GM23338 (cell line): ENCODE measurements around the gene RAB32. TPM values are rescaled to one million over a fixed set of nuclear protein-coding genes. Genes with fewer than 3 reads are reported as not detected.

ENCODE experiments used
- ATAC-seq: fragments of 200-7000 bp; cut with Tn5 transposase; 3 replicates; pipeline ENCODE4 v1.9.1; 2020
- DNase-seq: peaks from one replicate; pipeline ENCODE4 v3.0.0-alpha.2; 2015; ENCODE audit warnings: low spot score
- H2AFZ ChIP-seq: fragments of 200-600 bp; sonication (generic); 2 replicates; pipeline ENCODE4 v1.8.0; 2016; ENCODE audit warnings: antibody characterized with exemption, mild to moderate bottlenecking, moderate library complexity
- H3F3A ChIP-seq: fragments of 200-600 bp; sonication (generic); replicated peaks from 2 replicates; pipeline ENCODE4 v1.8.0; 2017; ENCODE audit warnings: antibody characterized with exemption, mixed run types, low read depth
- H3K27ac ChIP-seq: fragments of 200-600 bp; sonication (generic); 2 replicates; pipeline ENCODE4 v1.6.1; 2016; ENCODE audit warnings: low read depth
- H3K27me3 ChIP-seq: fragments of 200-600 bp; sonication (generic); 2 replicates; pipeline ENCODE4 v1.8.0; 2016; ENCODE audit warnings: mild to moderate bottlenecking, mixed run types, moderate library complexity; ENCODE audit not compliant: insufficient read depth
- H3K36me3 ChIP-seq: fragments of 200-600 bp; sonication (generic); 2 replicates; pipeline ENCODE4 v1.8.0; 2016; ENCODE audit warnings: mild to moderate bottlenecking; ENCODE audit not compliant: insufficient read depth
- H3K4me1 ChIP-seq: fragments of 200-600 bp; sonication (generic); 2 replicates; pipeline ENCODE4 v1.8.0; 2016; ENCODE audit warnings: mild to moderate bottlenecking, moderate library complexity; ENCODE audit not compliant: insufficient read depth
- H3K4me2 ChIP-seq: fragments of 200-600 bp; sonication (generic); 2 replicates; pipeline ENCODE4 v1.7.1; 2017; ENCODE audit warnings: mixed run types
- H3K4me3 ChIP-seq: fragments of 200-600 bp; sonication (generic); 2 replicates; pipeline ENCODE4 v1.6.1; 2016; ENCODE audit warnings: mixed run types
- H3K79me2 ChIP-seq: fragments of 200-600 bp; sonication (generic); replicated peaks from 2 replicates; pipeline ENCODE4 v1.8.0; 2017; ENCODE audit warnings: mild to moderate bottlenecking; ENCODE audit not compliant: insufficient read depth
- H3K9me2 ChIP-seq: fragments of 200-600 bp; sonication (generic); 2 replicates; pipeline ENCODE4 v1.8.0; 2017; ENCODE audit not compliant: insufficient read depth
- H4K20me1 ChIP-seq: fragments of 200-600 bp; sonication (generic); replicated peaks from 2 replicates; pipeline ENCODE4 v1.8.0; 2017; ENCODE audit warnings: mild to moderate bottlenecking; ENCODE audit not compliant: insufficient read depth
- H3K27ac Mint-ChIP-seq: 2 replicates; pipeline ENCODE4 v1.8.0; 2020; ENCODE audit warnings: inconsistent platforms, mild to moderate bottlenecking, moderate library complexity, mixed read lengths
- H3K27me3 Mint-ChIP-seq: 3 replicates; pipeline ENCODE4 v1.8.0; 2022; ENCODE audit warnings: low read depth, mild to moderate bottlenecking, moderate library complexity, mixed read lengths, inconsistent platforms; ENCODE audit not compliant: insufficient read depth, poor library complexity
- H3K36me3 Mint-ChIP-seq: 3 replicates; pipeline ENCODE4 v1.8.0; 2021; ENCODE audit warnings: low read depth, mild to moderate bottlenecking, inconsistent platforms, moderate library complexity, mixed read lengths
- H3K4me1 Mint-ChIP-seq: 3 replicates; pipeline ENCODE4 v1.8.0; 2020; ENCODE audit warnings: mild to moderate bottlenecking, inconsistent platforms, mixed read lengths
- H3K4me3 Mint-ChIP-seq: 3 replicates; pipeline ENCODE4 v1.8.0; 2021; ENCODE audit warnings: moderate library complexity, mild to moderate bottlenecking, inconsistent platforms, mixed read lengths
- H3K9me3 Mint-ChIP-seq: 3 replicates; pipeline ENCODE4 v1.8.0; 2020; ENCODE audit warnings: moderate library complexity, mild to moderate bottlenecking, inconsistent platforms, mixed read lengths
- EZH2 ChIP-seq: fragments of 200-600 bp; sonication (generic); IDR thresholded peaks from one replicate; pipeline ENCODE4 v1.8.0; 2017; ENCODE audit warnings: antibody characterized with exemption, mild to moderate bottlenecking, low read depth; ENCODE audit not compliant: unreplicated experiment
- NANOG ChIP-seq: IDR thresholded peaks from 2 replicates; pipeline ENCODE4 v1.6.1; 2016; ENCODE audit warnings: antibody characterized with exemption, borderline replicate concordance
- POLR2AphosphoS5 ChIP-seq: IDR thresholded peaks from 2 replicates; pipeline ENCODE4 v1.6.1; 2016; ENCODE audit warnings: antibody characterized with exemption, low read depth
- STAT1 ChIP-seq: IDR thresholded peaks from one replicate; pipeline ENCODE4 v1.6.1; 2016; ENCODE audit warnings: antibody characterized with exemption; ENCODE audit not compliant: unreplicated experiment
- ZNF331 ChIP-seq: fragments of 250-450 bp; sonication (Bioruptor Pico); IDR thresholded peaks from 2 replicates; pipeline ENCODE4 v1.5.0; 2020; ENCODE audit warnings: low read depth, mild to moderate bottlenecking, moderate library complexity
- polyA plus RNA-seq: library from polyadenylated mRNA; unstranded; fragments of >200 nt; fragmentation: Nextera tagmentation; extraction: Ambion mirVana; gene quantifications from 2 replicates; pipeline ENCODE4 v1.2.1, GENCODE V29; 2016
- total RNA-seq: library from RNA; depleted of rRNA; stranded (reverse); fragments of >200 nt; shearing (Covaris generic); gene quantifications from 2 replicates; pipeline ENCODE4 v1.2.3, GENCODE V29; 2014
- TF ChIP-seq, protein P1 (sequence below): IDR thresholded peaks from one replicate; pipeline ENCODE4 v1.6.1; 2018; ENCODE audit warnings: antibody characterized with exemption; ENCODE audit not compliant: unreplicated experiment

RAB32 gene
- total and polyA plus RNA-seq, 2 experiments from 2014 or later, result 5.7 to 10.4 TPM

DNA sequence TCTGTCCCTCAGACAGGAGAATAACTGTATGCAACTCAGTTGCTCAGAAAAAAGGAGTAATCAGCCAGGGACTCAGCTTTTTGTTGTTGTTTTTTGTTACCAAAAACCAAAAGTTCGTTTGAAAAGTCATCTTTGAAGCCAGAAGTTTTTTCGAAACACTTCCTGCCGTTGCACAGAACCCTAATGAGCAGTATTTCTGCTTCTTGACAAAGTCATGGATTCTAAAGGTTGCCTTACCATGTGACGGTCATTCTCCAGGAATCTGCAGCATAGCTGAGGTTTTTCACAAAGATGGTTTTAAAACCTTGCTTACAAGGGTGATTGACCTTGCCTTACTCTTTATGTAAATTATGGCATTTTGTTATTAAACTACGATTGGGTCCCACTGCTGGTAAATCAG, 1.9 kb downstream of the RAB32 start:
- Histone ChIP-seq H2AFZ (no peak overlapping the region), H3K27ac (no peak overlapping the region), H3K36me3 (0 out of 2 replicates have a peak, but pooled peaks cover 5% of the 10 kb centered on the region), H3K4me2 (peak overlapping the region; percentile 89; the same call in 1 of the 2 replicates), H3K9me2 (no peaks in the 10 kb centered on the region), H3K4me1 (peaks cover 25% of the 10 kb centered on the region), H3K27me3 (no peaks in the 10 kb centered on the region), H3K4me3 (no peak overlapping the region), H4K20me1 (no peaks in the 10 kb centered on the region), H3F3A (no peaks in the 10 kb centered on the region), H3K79me2 (peaks cover 9% of the 10 kb centered on the region; the same call in 1 of the 2 replicates)
- ATAC-seq (no peak), DNase-seq (no peak)
- no peak for TF ChIP-seq ZNF331 (CRISPR knock-in tag)
- Mint-ChIP-seq H3K36me3 (peaks cover 7% of the 10 kb centered on the region; the same call in 2 of the 3 replicates), H3K27me3 (no peaks in the 10 kb centered on the region), H3K9me3 (no peaks in the 10 kb centered on the region), H3K4me1 (peaks cover 12% of the 10 kb centered on the region; the same call in 2 of the 3 replicates), H3K4me3 (peak overlapping the region; percentile 43; the same call in 1 of the 3 replicates), H3K27ac (no peak overlapping the region)

DNA sequence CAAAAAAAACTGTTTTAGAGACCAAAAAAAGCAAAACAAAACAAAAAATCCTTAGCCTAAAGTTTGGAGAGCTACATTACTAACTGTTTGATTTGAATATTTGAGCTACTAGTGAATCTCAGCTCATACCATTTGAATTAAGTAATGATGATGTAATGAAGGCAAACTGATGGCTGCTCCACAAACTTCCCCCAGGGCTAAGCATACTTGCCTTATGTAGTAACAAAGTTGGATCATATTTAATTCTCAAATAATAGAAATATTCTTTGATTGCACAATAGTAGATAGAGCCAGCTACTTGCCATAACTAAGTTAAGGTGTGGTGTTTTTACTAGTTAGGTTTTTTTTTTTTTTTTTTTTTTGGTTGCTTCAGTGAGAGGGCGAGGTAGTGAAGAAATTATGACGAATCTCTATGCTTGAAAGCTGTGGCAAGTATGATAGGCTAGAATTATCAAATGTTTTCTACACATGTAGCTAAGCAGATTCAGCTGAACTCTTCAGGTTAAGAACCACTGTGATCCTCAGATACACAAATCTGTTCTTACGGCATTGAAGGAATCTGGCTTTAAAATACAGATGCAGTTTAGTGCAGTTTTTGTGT, 2.9 kb downstream of the RAB32 start:
- Mint-ChIP-seq H3K9me3 (no peaks in the 10 kb centered on the region), H3K27ac (no peak overlapping the region), H3K27me3 (no peaks in the 10 kb centered on the region), H3K4me3 (no peak overlapping the region), H3K4me1 (peaks cover 12% of the 10 kb centered on the region; the same call in 2 of the 3 replicates), H3K36me3 (peaks cover 7% of the 10 kb centered on the region; the same call in 2 of the 3 replicates)
- no peak for TF ChIP-seq EZH2
- TF ChIP-seq, protein P1, sequence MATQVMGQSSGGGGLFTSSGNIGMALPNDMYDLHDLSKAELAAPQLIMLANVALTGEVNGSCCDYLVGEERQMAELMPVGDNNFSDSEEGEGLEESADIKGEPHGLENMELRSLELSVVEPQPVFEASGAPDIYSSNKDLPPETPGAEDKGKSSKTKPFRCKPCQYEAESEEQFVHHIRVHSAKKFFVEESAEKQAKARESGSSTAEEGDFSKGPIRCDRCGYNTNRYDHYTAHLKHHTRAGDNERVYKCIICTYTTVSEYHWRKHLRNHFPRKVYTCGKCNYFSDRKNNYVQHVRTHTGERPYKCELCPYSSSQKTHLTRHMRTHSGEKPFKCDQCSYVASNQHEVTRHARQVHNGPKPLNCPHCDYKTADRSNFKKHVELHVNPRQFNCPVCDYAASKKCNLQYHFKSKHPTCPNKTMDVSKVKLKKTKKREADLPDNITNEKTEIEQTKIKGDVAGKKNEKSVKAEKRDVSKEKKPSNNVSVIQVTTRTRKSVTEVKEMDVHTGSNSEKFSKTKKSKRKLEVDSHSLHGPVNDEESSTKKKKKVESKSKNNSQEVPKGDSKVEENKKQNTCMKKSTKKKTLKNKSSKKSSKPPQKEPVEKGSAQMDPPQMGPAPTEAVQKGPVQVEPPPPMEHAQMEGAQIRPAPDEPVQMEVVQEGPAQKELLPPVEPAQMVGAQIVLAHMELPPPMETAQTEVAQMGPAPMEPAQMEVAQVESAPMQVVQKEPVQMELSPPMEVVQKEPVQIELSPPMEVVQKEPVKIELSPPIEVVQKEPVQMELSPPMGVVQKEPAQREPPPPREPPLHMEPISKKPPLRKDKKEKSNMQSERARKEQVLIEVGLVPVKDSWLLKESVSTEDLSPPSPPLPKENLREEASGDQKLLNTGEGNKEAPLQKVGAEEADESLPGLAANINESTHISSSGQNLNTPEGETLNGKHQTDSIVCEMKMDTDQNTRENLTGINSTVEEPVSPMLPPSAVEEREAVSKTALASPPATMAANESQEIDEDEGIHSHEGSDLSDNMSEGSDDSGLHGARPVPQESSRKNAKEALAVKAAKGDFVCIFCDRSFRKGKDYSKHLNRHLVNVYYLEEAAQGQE, result no peak
- no peak for TF ChIP-seq NANOG
- no peak for TF ChIP-seq STAT1
- TF ChIP-seq POLR2AphosphoS5, result no peak
- DNase-seq (peak; percentile 11), ATAC-seq (no peak)
- no peaks in the 10 kb centered on the region for H3F3A ChIP-seq
- peak overlapping the region; percentile 23; the same call in 1 of the 2 replicates for H3K4me2 ChIP-seq
- peaks cover 9% of the 10 kb centered on the region; the same call in 1 of the 2 replicates for H3K79me2 ChIP-seq
- no peak overlapping the region for H3K4me3 ChIP-seq
- H3K36me3 ChIP-seq, result 0 out of 2 replicates have a peak, but pooled peaks cover 5% of the 10 kb centered on the region
- no peak overlapping the region for H2AFZ ChIP-seq
- peaks cover 25% of the 10 kb centered on the region for H3K4me1 ChIP-seq
- no peaks in the 10 kb centered on the region for H3K27me3 ChIP-seq
- H4K20me1 ChIP-seq, result no peaks in the 10 kb centered on the region
- no peaks in the 10 kb centered on the region for H3K9me2 ChIP-seq
- no peak overlapping the region for H3K27ac ChIP-seq
